GM18520 (cell line): ENCODE results near the gene CAMKV.
"Not testable (repeated sequence)": the region's sequence is repeated elsewhere in the genome, so short reads cannot be mapped to it uniquely, and the experiment has no call there.

Experiments
- ATAC-seq: cut with Tn5 transposase; IDR thresholded peaks from one replicate; pipeline ENCODE4 v1.9.1; 2021; ENCODE audit not compliant: unreplicated experiment

CAMKV gene

GRCh38 chr3:49856181-49857005, 13.3 kb downstream of the CAMKV start, which contains the start of gene TRAIP:
Gene TRAIP (minus strand): TSS chr3:49856564. CDS start chr3:49856453, 111 bp downstream.
- peak; percentile 86 for ATAC-seq

- ATAC-seq: no peak
These were observed 14.0 kb downstream of the CAMKV start for GRCh38 chr3:49855662-49856061.

GRCh38 chr3:49845694-49846093, 24.0 kb downstream of the CAMKV start:
- ATAC-seq: no peak

DNA sequence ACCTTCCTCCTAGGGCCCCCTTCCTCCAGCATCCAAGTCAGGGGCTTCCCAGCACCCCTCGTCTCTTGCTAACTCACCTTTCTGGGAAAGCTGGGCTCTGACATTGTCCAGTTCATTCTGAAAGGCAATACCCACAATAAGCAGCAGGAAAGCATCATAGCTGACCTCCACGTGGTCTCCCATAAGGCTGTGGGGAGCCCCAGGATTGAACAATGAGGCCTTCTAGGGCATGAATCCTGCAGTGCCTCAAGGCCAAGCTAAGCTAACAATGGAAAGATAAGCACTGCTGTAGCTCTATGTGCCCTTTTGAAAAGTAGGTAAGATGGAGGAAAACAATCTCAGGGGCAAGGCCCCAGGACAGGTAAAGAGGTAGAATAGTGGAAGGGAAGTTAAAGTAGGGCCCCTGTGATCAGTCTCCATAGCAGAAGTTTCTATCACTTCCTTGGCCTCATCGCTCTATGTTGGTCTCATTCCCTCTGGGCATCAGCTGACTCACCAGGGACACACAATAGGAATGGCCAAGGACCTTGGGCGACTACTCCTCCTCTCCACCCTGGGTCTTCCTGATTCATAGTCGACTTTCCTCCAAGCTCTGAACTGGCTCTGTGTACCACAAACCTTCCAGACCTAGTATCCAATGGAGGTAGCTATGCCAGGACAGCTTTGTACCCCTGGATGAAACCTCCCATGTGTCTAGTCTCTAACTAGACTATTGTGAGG, 25.1 kb downstream of the CAMKV start:
- no peak for ATAC-seq

DNA sequence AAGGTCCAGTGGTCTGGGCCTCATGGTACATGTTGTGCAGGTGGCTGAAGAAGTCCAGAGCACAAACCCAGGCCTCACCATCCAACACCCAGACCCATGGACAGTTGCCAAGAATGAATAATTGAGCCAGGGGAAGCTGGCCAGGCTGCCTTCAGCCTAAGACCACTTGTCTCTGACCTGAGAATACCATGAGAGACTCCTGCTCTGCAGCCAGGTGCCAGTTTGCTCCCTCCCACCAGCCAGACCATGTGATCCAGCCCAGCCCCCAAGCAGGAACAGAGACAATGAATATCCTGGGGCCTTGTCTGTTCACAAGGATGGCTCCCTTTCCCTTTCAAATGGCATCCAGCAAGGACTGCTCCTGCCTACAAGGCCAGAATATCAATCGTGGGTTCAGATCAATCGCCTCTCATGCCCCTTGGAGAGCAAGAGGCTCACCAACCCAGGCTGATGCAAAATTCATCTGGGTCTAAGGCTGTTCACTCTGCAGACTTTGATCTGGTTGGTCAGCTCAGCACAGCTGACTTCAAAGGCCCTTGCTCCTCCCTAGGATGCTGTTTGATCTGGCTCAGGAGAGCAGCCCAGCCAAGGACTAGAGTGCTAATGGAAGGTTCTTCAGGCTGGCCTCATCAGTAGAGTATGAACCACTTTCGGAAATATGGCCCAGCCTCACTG, 26.7 kb downstream of the CAMKV start:
- no peak for ATAC-seq

DNA sequence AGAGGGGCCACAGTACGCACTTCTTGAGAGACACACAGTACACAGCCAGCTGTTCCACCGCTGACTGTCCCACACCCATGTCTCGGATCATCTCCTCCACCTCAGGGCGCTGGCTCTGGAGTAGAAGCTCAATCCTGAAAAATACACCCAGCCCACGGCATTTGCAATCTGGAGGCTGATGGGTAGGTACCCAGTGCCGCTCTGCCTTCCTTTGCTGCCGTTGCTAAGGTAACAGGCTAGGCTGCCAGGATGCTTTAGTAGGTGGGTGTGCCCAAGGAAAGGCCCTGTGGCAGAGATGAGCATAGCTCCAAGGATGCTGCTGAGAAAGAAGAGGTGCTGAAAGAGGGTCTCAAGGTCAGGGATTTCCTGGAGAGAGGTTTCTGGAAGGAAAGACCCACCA, 27.9 kb downstream of the CAMKV start:
- no peak for ATAC-seq

GRCh38 chr3:49841126-49841696, 28.5 kb downstream of the CAMKV start:
- no peak for ATAC-seq

GRCh38 chr3:49840388-49840787, 29.3 kb downstream of the CAMKV start:
- ATAC-seq: no peak

GRCh38 chr3:49839193-49839809, 30.4 kb downstream of the CAMKV start:
- ATAC-seq: no peak

DNA sequence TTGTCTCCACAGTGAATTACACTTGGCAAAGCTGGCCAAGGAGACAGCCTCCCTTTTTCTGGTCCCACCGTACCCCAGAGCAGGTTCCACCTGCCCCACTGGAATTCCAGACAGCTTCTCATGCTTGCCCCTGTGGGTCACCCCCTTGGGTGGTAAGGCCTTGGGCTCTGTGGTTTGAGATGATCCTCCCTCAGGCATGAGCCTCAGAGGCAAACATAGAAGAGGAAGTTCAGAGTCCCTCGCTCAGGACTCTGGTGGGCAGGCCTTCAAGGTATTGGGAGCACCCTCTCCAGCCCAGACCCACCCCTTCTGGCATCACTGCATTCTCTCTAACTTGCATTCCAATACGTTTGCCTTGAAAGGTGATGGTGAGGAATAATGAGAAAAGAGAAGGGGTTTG, 38.4 kb downstream of the CAMKV start:
- no peak for ATAC-seq

DNA sequence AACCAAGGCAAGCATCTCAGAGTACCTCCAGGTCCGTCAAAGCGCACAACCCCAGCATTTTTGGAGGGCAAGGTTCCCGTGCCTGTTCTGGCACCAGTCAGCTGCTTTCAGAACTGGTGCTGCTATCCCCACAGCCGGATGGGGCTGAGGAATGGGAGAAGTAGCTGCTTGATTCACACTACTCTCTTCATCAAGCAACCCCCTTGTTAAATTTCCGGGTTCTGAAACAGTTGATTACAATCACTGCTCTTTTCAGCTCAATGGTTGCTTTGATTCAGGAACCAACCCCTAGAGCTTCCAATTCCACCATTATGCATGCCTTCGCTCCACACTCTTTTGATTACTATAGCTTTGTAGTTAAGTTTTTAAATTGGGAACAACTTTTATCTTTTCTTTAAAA, 43.7 kb downstream of the CAMKV start:
- ATAC-seq: no peak

DNA sequence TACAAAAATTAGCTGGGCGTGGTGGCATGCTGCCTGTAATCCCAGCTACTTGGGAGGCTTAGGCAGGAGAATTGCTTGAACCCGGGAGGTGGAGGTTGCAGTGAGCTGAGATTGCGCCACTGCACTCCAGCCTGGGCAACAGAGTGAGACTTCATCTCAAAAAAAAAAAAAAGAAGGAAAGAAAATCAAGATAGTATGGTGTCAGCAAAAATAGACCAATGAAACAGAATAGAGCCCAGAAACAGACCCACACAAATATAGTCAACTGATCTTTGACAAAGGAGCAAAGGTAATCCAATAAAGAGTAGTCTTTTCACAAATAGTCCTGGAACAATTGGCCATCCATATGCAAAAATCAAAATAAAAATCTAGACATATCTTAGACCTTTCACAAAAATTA, 46.6 kb downstream of the CAMKV start:
- ATAC-seq: not testable (repeated sequence)

- ATAC-seq: no peak
These were observed 56.1 kb downstream of the CAMKV start, which contains the start of gene UBA7 for GRCh38 chr3:49813497-49814174. Gene UBA7 (minus strand): TSS chr3:49813953. CDS start chr3:49813787, 166 bp downstream.

GRCh38 chr3:49812916-49813496, 56.7 kb downstream of the CAMKV start:
- ATAC-seq: no peak
